Hematopoietic multipotent progenitor cell treated with erythropoietin and hydrocortisone succinate and interleukin-3 and kit ligand, for 6 days (in vitro differentiated cells): ENCODE measurements around the gene GRIFIN.

ENCODE experiments used
- DNase-seq: peaks from one replicate; pipeline ENCODE4 v3.0.0-alpha.2; 2015

The GRIFIN gene

DNA sequence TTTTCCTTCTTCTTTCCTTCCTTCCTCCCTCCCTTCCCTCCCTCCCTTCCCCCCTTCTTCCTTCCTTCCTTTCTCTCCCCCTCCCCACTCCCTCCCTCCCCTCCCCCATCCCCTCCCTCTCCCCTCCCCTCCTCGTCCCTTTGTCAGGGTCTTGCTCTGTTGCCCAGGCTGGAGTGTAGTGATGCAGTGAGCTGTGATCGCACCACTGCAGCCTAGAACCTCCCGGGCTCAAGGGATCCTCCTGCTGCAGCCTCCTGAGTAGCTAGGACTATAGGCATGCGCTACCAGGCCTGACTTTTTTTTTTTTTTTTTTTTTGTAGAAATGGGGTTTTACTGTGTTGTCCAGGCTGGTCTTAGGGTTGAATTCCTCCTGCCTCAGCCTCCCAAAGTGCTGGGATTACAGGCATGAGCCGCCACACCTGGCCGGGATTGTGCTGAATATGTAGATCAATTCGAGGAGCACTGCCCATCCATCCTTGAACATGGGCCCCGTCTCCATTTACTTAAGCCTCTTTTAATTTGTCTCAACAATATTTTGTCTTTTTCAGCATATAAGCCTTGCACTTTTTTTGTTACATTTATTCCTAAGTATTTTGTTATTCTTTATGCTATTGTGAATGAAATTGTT, 23.4 kb downstream of the GRIFIN start:
- no peak for DNase-seq

DNA sequence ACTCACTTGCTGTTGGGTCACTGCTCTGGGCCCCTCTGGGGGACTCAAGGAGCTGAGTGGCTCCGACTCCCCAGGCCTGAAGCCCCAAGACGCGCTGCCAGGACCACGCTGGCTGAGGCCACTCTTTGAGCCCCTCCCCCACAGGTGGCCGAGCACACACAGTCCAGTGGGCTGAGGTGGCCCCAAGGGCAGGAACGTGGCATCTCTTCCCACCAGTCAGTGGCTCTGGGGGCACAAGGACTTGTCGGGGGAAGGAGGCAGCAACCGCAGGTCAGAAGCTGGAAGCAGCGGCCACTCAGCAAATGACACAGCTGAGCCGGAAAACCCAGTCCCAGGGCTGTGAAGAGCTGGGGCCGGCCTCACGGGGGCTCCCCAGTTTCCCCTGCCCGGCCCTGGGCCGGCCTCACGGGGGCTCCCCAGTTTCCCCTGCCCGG, 24.1 kb downstream of the GRIFIN start:
- peak; percentile 71 for DNase-seq

DNA sequence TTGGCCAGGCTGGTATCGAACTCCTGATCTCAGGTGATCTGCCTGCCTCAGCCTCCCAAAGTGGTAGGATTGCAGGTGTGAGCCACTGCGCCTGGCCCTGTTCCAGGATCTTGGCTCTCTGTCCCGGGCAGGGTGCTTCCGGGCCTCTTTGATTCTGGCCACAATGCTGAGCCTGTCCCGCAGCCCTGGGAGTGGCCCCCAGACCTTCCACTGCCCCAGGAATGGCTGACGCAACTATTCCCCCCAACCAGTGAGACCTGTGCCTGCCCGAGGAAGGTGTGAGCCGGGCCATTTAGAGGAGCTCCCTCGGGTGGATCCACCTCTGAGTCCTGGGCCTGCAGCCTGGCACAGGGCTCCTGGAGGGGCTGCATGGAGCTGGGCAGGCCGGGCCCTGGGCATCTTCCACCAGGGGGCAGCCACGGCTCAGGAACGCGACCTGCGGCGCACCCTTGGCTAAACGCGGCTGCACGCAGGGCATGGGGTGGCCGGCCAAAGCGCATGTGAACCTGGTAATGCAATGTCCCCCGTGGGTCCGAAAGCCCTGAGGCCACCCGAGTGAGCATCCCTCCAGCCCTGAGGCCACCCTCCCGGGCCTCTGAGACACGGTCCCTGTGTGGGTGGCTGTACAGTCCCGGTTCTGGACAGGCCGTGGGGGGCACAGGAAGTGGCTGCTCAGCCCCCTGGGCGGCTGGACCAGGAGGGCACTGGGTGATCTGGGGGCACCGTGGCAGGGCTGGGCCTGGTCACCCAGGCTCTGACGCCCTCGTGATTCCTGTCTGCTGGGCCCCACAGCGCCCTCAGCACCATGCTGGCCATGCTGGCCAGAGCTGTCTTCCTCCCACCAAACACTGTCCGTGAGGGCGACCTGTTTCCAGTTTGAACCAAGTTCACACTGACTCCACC, 24.8 kb downstream of the GRIFIN start:
- peak; percentile 91 for DNase-seq

DNA sequence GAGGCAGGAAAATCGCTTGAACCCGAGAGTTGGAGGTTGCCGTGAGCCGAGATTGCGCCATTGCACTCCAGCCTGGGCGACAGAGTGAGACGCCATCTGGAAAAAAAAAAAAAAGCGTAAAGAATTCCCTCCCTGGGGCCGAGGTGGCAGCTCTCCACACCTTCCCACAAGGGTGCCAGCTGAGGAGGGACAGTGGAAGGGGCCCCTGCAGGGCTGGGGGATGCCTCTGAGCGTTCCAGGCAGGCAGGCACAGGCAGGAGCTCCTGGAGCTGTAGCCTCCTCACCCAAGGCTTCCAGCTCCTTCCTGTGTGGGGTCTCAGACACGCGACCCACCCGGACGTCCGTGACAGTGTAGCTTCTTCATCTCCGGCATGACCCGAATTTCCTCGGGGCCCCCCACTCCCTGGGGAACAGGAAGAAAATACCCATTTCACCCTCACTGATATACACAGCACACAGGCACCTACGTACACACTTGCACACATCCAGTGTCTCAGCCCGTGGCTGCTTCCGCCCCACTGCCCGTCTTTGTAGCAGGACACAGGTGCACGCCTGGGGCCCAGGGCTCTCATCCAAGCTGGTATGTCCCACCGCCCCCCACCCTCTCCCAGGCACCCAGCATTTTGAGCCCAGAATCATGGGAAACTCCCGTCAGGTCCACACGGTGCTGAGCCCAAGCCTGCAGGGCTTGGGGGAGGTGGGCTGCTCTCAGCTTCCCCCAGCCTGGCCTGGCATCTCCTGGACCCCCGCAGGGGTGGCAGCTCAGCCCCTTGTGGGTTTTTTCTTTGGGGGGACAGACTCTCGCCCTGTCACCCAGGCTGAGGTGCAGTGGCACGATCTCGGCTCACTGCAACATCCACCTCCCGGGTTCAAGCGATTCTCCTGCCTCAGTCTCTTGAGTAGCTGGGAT, 25.7 kb downstream of the GRIFIN start:
- no peak for DNase-seq

DNA sequence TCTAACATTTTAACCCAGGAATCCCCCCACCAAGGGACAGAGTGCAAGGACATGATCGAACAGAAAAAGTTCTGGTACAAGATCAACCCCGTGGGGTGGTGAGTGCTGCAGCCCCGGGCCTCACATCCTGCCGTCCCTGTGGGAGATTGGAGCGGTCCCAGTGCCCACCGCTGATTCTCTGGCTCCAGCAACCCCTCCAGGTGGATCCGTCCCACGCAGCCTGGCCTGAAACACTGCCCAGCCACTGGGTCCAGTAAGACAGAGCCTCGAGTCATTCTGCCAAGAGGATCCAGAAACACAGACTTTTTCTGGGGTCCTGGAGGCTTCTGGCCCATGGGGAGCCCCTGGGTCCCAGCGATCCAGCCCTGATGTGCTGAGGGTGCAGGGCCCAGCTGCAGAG, 29.5 kb downstream of the GRIFIN start:
- no peak for DNase-seq

DNA sequence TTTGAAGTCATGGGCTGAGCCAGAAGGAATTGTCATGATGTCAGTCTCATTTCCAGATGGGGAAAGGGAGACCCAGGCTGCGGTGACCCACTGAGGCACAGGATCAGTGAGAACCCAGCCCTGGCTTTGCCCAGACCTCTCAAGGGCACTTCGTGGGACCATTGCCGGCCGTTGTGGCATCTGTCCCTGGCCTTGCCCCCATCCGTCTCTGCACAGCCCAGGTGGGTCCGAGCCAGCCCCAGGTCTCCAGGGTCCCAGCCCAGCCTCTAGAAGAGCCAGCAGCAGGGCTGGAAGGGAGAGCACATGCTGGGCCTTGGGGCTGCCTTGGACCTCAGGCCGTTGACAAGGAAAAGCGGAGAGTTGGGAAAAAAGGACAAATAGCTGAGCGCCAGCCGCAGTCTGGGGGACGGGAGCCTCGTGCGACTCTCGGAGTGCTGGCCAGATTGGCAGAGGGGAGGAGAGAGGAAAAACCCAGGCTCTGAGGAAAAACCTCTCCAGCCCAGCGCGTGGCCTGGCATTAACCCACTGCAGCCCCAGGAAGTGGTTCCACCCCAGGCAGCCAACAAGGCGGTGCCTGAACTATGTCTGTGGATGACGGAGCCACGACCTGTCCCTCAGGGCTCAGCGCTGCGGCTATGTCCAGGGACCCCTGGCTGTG, 30.2 kb downstream of the GRIFIN start:
- no peak for DNase-seq

DNA sequence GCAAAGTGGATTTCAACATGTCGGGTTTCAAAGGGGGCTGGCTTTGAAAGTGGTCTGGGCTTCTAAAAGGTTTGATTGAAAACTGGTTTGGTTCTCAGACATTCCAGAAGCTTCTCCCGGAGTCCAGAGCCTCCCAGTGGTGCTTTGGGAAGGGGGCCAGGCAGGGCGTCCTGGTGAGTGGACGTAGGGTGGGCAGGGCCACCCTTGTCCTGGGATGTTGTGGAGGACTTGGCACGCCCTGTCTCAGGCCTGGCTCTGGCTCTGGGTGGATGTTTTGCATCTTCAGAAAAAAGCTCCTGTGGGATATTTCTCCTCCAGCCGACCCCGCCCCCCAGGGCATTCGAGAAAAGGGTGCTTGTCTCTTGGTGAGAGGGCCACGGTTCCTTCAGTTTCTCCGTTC, 31.2 kb downstream of the GRIFIN start:
- no peak for DNase-seq

DNA sequence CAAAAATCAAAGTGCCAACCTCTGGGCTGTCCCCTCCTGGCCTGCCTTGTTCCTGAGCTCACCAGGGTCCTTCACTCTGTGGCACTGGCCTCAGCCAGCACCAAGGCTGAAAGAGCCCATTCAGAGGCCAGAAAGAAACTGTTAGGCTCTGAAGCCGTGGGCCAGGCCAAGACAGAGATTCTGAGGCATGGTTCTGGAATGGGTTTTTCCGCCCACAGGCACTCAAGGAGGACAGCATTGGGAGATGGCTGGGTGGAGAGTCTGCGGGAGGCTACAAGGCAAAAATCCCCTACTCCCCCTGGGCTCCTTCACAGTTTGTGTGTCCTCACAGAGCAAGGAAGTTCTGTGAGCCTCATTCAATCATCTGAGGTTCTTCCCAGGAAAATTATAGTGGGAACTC, 31.7 kb downstream of the GRIFIN start:
- DNase-seq: no peak

DNA sequence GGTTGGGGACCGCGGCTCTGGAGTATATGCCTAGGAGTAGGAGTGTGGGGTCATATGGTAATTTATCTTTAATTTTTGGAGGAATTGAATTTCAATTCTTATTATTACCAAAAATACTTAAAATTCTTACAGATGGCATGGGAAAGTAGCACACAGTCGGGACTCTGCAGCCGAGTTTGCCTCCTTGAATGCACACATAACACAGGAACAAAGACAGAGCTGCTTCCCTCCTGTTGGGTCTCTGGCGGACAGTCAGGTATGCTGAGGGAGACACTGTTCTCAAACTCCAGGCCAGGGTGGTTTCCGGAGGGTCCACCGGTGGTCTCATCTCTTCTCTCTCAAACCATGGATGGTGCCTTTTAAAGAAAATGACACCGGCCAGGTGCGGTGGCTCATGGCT, 32.7 kb downstream of the GRIFIN start:
- no peak for DNase-seq

DNA sequence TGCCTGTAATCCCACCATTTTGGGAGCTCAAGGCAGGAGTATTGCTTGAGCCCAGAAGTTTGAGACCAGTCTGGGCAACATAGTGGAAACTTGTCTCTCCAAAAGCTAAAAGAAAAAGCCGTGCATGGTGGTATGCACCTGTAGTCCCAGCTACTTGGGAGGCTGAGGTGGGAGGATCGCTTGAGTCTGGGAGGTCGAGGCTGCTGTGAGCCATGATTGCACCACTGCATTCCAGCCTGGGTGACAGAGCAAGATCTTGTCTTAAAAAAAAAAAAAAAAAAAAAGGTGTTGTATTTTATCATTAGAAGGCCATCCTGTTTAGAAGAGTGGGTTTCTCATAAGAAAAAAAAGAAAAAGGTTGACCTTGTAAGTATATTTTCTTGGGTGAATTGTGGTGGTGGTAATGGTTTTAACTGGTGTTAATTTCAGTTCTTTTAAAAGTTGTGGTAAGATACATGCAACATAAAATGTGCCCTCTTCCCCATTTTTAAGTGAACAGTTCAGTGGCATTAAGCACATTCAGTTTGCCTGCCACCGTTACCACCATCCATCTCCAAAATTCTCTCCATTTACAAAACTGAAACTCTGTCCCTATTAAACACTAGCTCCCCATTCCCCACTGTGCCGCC, 34.7 kb downstream of the GRIFIN start:
- DNase-seq: no peak

DNA sequence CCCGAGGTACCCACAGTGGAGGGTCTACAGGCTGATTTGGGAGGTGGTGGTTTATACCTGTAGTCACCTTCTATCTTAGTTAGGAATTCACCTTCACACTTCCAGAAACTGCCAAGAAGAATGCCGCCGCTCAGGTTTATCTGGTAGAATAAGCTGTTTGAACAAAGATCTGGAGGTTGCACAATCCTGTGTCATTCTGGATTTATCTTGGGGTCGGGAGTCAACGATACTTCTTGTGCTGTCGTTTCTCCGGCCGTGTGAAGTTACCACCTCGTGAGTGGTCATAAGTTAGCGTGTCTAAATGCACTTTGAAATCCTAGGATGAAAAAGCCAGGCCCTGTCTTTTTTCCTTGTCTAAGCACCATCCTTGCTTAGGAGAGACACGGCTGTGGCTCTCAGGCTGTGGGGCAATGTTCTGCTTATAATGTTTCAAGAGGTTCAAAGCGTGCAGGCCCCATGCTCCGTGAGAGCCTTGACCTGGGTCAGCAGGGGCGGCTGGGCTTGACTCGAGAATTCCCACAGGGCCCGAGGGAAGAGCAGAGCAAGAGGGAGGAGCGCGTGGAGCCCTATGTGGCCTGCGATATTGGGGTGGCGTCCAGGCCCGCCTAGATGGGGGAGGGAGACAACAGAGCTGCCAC, 35.5 kb downstream of the GRIFIN start:
- no peak for DNase-seq

DNA sequence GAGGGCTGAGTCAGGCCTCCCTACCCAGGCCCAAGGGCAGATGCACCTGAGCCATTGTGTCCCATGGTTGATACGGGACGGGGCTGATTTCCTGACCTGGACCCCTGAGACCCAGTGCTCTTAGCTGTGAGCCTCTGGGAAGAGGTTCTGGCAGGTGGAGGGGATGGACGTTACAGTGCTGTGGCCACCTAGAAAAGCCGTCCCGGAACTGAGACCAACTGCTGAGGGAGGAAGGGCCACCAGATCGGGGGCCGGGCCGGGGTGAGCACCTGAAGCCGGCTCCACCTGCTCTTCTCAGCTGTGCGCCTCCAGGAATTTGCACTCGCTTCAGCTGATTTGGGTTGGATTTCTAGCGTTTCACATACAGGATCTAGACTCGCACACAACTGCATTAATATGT, 37.4 kb downstream of the GRIFIN start:
- DNase-seq: no peak

DNA sequence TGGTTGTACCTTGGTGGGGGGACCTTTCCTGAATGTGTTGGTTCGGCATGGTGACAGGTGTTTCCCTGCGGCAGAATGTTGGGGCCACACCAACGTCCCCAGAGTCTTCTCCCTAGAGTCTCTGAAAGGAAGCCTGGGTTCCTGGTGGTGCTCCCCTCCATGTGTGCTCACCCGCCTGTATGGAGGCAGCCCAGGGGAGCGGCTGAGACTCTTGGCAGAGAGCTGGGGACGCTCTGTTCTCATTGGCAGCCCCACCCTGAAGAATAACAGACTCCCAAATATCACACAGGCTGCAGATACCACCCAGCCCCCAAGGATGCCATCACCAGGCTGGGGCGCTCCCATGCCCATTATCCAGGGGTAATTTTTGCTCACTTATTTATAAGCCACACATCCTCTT, 38.0 kb downstream of the GRIFIN start:
- peak; percentile 70 for DNase-seq

DNA sequence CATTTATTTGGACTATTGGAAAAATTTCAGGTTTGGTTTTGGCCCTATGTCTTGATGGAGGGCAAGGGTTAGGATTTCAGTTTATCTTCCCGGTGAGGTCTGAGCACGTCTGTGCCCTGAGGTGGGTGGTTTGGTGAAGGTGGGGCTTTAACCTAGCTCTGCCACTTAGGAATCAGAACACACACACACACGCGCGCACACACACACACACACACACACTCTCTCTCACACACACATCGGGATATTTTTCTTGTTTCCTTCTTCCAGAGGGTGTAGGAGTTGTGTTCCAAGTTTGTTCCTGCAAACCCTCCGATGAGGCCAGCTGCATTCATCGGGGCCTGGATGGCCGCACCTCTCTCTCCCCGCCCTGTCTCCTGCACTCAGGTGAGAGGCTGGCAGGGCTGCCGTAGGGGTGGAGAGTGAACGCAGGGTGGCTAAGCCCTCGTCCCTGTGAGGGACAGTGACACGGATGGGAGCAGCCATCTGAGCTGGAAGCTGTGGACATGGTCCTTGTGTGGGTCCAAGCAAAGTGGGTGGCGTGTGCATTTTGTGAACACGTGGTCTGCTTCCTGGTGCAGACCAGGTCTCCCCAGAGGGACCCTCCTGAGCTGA, 38.6 kb downstream of the GRIFIN start:
- no peak for DNase-seq

DNA sequence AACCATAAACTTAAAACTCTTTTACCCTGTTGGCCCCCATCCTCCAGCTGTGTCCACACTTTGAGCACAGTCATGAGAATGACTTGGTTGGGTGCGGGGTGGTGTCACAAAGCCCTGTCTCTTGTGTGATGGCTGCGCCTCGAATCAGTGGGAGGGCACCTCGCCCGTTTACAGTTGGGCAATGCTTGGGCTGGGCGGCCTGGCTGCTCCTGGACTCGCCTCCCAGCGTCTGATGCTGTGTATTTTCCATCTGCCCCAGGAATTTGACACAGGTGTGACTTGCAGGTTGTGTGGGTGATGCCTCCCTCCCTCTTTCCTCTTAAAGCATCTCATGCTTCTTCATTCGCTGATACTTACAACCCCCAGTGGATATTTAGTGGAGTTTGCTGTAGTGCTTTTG, 39.1 kb downstream of the GRIFIN start:
- DNase-seq: no peak

DNA sequence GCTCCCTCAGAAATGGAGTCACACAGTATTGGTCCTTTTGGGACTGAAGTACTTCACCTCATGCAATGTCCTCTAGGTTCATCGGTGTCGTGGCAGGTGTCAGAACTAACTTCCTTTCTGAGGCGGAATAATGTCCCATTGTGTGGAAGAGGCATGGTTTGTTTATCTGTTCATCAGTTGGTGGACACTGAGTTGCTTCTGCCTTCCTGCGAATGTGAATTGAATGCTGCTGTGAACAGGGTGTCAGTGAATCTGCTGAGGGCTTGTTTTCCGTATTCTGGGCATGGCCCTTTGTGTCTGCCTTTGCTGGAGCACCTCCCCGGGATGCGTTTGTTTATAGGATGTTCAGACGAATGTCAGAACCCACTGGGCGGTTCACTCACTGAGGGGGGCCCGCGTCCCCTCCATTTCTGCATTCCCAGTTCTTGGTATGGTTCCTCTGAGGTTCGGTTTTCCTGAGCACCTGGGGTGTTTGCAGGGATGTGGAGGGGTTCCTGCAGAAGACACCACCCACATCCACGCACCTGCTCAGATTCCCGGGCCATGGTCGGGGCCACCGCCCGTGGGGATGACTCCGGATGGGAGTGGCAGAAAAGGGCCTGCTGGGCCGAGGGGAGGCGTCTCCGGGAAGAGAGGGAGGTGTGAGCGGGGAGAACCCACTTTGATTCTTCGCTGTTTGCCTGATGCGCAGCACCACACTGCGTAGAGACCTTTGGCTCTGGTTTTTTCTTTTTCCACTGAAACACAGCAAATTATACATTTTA, 39.7 kb downstream of the GRIFIN start:
- DNase-seq: no peak

DNA sequence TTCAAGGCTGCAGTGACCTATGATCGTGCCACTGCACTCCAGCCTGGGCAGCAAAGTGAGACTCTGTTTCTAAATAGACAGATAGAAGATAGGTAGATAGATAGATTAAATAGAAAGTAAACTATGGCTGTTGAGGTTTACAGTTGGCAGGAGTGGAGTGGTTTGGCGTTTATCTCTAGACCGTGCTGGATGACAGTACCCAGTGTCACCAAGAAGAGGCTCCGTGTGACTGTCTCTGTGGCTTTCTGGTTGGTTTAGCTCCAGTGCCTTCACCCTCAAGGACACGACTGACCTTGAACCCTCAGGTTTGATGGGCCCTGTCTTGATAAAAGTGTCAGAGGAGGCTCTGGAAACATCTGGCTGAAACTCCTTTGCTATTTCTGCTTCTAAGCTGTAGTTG, 41.1 kb downstream of the GRIFIN start:
- peak; percentile 45 for DNase-seq

DNA sequence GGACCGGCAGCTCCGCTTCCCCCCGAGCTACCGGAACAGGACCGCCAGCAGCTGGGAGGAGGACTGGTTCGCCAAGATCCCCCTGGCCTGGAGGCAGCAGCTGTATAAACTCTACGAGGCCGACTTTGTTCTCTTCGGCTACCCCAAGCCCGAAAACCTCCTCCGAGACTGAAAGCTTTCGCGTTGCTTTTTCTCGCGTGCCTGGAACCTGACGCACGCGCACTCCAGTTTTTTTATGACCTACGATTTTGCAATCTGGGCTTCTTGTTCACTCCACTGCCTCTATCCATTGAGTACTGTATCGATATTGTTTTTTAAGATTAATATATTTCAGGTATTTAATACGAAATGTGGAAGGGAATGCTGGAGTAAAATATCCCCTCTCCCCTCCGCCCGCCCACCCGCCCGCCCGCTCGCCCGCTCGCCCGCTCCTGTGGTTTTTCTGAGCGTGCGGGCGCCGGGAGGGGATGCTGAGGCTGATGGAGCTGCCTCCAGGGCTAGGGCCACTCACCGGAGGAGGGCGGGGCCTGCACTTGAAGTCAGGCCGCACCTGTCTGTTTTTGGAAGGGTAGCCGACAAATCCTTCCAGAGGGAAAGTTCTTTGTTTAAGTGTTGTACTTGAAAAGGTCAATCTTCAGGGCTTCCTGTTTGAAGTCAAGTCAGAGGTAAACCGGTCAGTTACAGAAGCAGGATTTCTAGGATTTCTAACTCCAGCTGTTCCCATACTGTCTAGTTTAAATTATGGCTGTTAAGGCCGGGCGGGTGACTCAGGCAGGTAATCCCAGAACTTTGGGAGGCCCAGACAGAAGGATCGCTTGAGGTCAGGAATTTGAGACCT, 42.3 kb downstream of the GRIFIN start:
- DNase-seq: no peak

DNA sequence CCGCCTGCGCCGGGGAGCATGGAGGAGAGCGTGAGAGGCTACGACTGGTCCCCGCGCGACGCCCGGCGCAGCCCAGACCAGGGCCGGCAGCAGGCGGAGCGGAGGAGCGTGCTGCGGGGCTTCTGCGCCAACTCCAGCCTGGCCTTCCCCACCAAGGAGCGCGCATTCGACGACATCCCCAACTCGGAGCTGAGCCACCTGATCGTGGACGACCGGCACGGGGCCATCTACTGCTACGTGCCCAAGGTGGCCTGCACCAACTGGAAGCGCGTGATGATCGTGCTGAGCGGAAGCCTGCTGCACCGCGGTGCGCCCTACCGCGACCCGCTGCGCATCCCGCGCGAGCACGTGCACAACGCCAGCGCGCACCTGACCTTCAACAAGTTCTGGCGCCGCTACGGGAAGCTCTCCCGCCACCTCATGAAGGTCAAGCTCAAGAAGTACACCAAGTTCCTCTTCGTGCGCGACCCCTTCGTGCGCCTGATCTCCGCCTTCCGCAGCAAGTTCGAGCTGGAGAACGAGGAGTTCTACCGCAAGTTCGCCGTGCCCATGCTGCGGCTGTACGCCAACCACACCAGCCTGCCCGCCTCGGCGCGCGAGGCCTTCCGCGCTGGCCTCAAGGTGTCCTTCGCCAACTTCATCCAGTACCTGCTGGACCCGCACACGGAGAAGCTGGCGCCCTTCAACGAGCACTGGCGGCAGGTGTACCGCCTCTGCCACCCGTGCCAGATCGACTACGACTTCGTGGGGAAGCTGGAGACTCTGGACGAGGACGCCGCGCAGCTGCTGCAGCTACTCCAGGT, 43.1 kb downstream of the GRIFIN start:
- no peak for DNase-seq
